PC-3 (cell line): ENCODE results near the gene UBXN1. TPM values are rescaled to one million over a fixed set of nuclear protein-coding genes. Genes with fewer than 3 reads are reported as not detected.

Source experiments
- ATAC-seq: fragments of 200-7000 bp; cut with Tn5 transposase; 2 replicates; pipeline ENCODE4 v1.9.1; 2020; ENCODE audit warnings: mild to moderate bottlenecking, moderate library complexity
- BruUV-seq: library from RNA; stranded (reverse); fragments of 400-500 nt; replicated peaks from 2 replicates; lab custom pipeline; 2021; lab: Mats Ljungman, UMichigan
- CTCF ChIA-PET: fragments of 300-600 bp; sonication (Branson Sonifier 250); formaldehyde crosslinking; loops from one replicate; lab custom pipeline; 2022; ENCODE audit warnings: antibody characterized with exemption; lab: Charles Lee
- POLR2A ChIA-PET: fragments of 300-600 bp; sonication (Branson Sonifier 250); formaldehyde crosslinking; loops from one replicate; lab custom pipeline; 2022; ENCODE audit warnings: antibody characterized with exemption; ENCODE audit not compliant: unreplicated experiment; lab: Charles Lee
- DNase-seq: peaks from one replicate; pipeline ENCODE4 v3.0.0-alpha.2; 2015
- H2AFZ ChIP-seq: fragments of 300-600 bp; sonication (generic); 2 replicates; pipeline ENCODE4 v1.6.0; 2016; ENCODE audit warnings: antibody characterized with exemption, low read length
- H3F3A ChIP-seq: fragments of 300-600 bp; sonication (generic); one replicate; pipeline ENCODE4 v1.6.0; 2017; ENCODE audit warnings: antibody characterized with exemption, low read length, control low read depth, mild to moderate bottlenecking; ENCODE audit not compliant: unreplicated experiment
- H3K27ac ChIP-seq: fragments of 300-600 bp; sonication (generic); 2 replicates; pipeline ENCODE4 v1.5.1; 2016; ENCODE audit warnings: mild to moderate bottlenecking, low read length
- H3K27me3 ChIP-seq: fragments of 300-600 bp; sonication (generic); 2 replicates; pipeline ENCODE4 v1.6.1; 2016; ENCODE audit warnings: low read length, mixed read lengths
- H3K36me3 ChIP-seq: fragments of 300-600 bp; sonication (generic); 2 replicates; pipeline ENCODE4 v1.6.1; 2016; ENCODE audit warnings: low read depth, mixed run types, low read length, mixed read lengths
- H3K4me1 ChIP-seq: fragments of 300-600 bp; sonication (generic); 2 replicates; pipeline ENCODE4 v1.5.1; 2016; ENCODE audit warnings: low read length; ENCODE audit not compliant: insufficient read depth
- H3K4me2 ChIP-seq: fragments of 300-600 bp; sonication (generic); 2 replicates; pipeline ENCODE4 v1.6.0; 2016; ENCODE audit warnings: low read length
- H3K4me3 ChIP-seq: fragments of 300-600 bp; sonication (generic); 2 replicates; pipeline ENCODE4 v1.5.1; 2016; ENCODE audit warnings: mild to moderate bottlenecking, low read length, mixed read lengths
- H3K79me2 ChIP-seq: fragments of 300-600 bp; sonication (generic); 2 replicates; pipeline ENCODE4 v1.6.1; 2017; ENCODE audit warnings: low read length, mixed read lengths
- H3K9ac ChIP-seq: fragments of 300-600 bp; sonication (generic); 2 replicates; pipeline ENCODE4 v1.6.0; 2016; ENCODE audit warnings: mild to moderate bottlenecking, low read length
- H3K9me2 ChIP-seq: fragments of 300-600 bp; sonication (generic); replicated peaks from 2 replicates; pipeline ENCODE4 v1.6.1; 2016; ENCODE audit warnings: mixed run types, low read length, mixed read lengths
- H3K9me3 ChIP-seq: fragments of 300-600 bp; sonication (generic); 2 replicates; pipeline ENCODE4 v1.6.1; 2016; ENCODE audit warnings: low read length, mixed read lengths
- H4K20me1 ChIP-seq: fragments of 300-600 bp; sonication (generic); 2 replicates; pipeline ENCODE4 v1.6.1; 2016; ENCODE audit warnings: low read length, mixed read lengths
- CTCF ChIP-seq: fragments of 300-600 bp; sonication (generic); conservative IDR thresholded peaks from 2 replicates; pipeline ENCODE4 v1.5.1; 2017; ENCODE audit warnings: antibody characterized with exemption, low read depth, mild to moderate bottlenecking, low read length
- EZH2 ChIP-seq: fragments of 300-600 bp; sonication (generic); IDR thresholded peaks from one replicate; pipeline ENCODE4 v1.6.1; 2017; ENCODE audit warnings: antibody characterized with exemption, mild to moderate bottlenecking, low read length; ENCODE audit not compliant: unreplicated experiment
- EZH2phosphoT487 ChIP-seq: fragments of 300-600 bp; sonication (generic); IDR thresholded peaks from 2 replicates; pipeline ENCODE4 v1.6.1; 2018; ENCODE audit warnings: mild to moderate bottlenecking, antibody characterized with exemption, low read length, borderline replicate concordance
- intact Hi-C: fragments of 100-400 bp; cut with micrococcal nuclease; formaldehyde crosslinking; loops from 2 replicates; pipeline ENCODE4 v1.9.0; 2023
- total RNA-seq: library from RNA; depleted of rRNA; stranded (reverse); fragments of >200 nt; gene quantifications from 2 replicates; pipeline ENCODE4 v1.2.3, GENCODE V29; 2014

The UBXN1 gene
- total RNA-seq, 1 experiment from 2014 or later = 190 TPM

DNA sequence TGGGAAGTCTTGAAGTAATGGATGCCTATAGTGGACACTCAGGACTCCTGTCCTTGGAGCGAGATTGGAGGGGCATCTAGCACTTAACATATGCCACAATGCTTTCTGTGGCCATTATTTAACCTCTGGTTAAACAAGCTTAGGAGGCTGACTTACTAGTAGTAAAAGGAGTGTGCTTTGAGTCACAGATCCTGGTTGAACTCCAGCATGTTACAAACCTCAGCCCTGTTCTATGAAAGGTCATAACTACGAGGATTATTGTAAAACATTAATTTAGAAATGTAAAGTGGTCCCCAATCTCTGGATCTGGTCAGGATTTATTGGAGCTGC, 5.7 kb downstream of the UBXN1 start:
- ATAC-seq (peak; percentile 21), DNase-seq (peak; percentile 66)
- no TSS peak for BruUV-seq
- no peak for TF ChIP-seq EZH2phosphoT487
- no peak for TF ChIP-seq EZH2
- Histone ChIP-seq H3K4me1 (peaks cover 42% of the 10 kb centered on the region), H2AFZ (no peak overlapping the region), H3K36me3 (peaks cover 4% of the 10 kb centered on the region), H4K20me1 (no peaks in the 10 kb centered on the region), H3K9me3 (no peaks in the 10 kb centered on the region), H3K9ac (0 out of 2 replicates have a peak overlapping the region, but pooled peaks have one; percentile 91), H3K9me2 (no peaks in the 10 kb centered on the region), H3K4me2 (peak overlapping the region; percentile 85), H3K79me2 (peaks cover 75% of the 10 kb centered on the region), H3K27ac (peak overlapping the region; percentile 80), H3K4me3 (peak overlapping the region; percentile 92), H3K27me3 (no peaks in the 10 kb centered on the region), H3F3A (peaks cover 11% of the 10 kb centered on the region)
- ChIA-PET CTCF (no interaction called here), POLR2A (interaction anchor here (0.6 kb wide), 1 partner anchor 32 kb away, joined by 3 read pairs; no protein-coding TSS in a partner anchor)
- intact Hi-C loops = loop anchor here (5.0 kb wide), 1 partner anchor 71 kb away; the partner anchor contains the start of gene MTA2

GRCh38 chr11:62671608-62672389, 7.1 kb downstream of the UBXN1 start, which contains the start of the genes LBHD1 and UQCC3:
Gene LBHD1, minus strand, starts transcription at chr11:62672267. Its CDS starts 2,236 bp downstream, at chr11:62670031.
Gene UQCC3, plus strand, starts transcription at chr11:62671673. Its CDS starts 73 bp downstream, at chr11:62671746.
- TF ChIP-seq CTCF (no peak), EZH2phosphoT487 (no peak), EZH2 (no peak)
- Histone ChIP-seq H3K4me3 (peak within 1 kb of the TSS; percentile 92), H3K9me3 (no peaks in the 10 kb centered on the region), H3K4me2 (peak within 1 kb of the TSS; percentile 85), H3K27ac (peak within 1 kb of the TSS; percentile 80), H3K79me2 (peaks cover 74% of the 10 kb centered on the region), H3F3A (peaks cover 11% of the 10 kb centered on the region), H3K27me3 (no peaks in the 10 kb centered on the region), H3K9me2 (no peaks in the 10 kb centered on the region), H4K20me1 (peaks cover under 1% of the 10 kb centered on the region; the same call in 1 of the 2 replicates), H2AFZ (peak within 1 kb of the TSS; percentile 83), H3K4me1 (peaks cover 40% of the 10 kb centered on the region), H3K9ac (peak within 1 kb of the TSS; percentile 91), H3K36me3 (peaks cover 8% of the 10 kb centered on the region)
- peak; percentile 72 for ATAC-seq
- TSS peak; percentile 52 for BruUV-seq
- peak; percentile 90 for DNase-seq
- CTCF ChIA-PET = interaction anchor here (0.6 to 0.7 kb wide), 3 partner anchors 16 to 186 kb away, joined by 3 to 10 read pairs (median 4); partner anchors contain the start of gene HNRNPUL2
- intact Hi-C loops = loop anchor here (5.0 kb wide), 1 partner anchor 69 kb away; the partner anchor contains the start of gene MTA2
- POLR2A ChIA-PET = interaction anchor here (0.6 to 1.3 kb wide), 4 partner anchors 9 to 80 kb away, joined by 3 to 7 read pairs (median 4); partner anchors contain the start of genes HNRNPUL2 and TUT1

GRCh38 chr11:62671236-62671607, 7.7 kb downstream of the UBXN1 start:
- Histone ChIP-seq H3K27ac (peak overlapping the region; percentile 80), H3F3A (peaks cover 13% of the 10 kb centered on the region), H3K79me2 (peaks cover 74% of the 10 kb centered on the region), H3K9me3 (no peaks in the 10 kb centered on the region), H4K20me1 (peaks cover 7% of the 10 kb centered on the region; the same call in 1 of the 2 replicates), H3K9ac (peak overlapping the region; percentile 91), H3K27me3 (no peaks in the 10 kb centered on the region), H3K36me3 (peaks cover 14% of the 10 kb centered on the region), H2AFZ (peak overlapping the region; percentile 83), H3K4me2 (peak overlapping the region; percentile 85), H3K9me2 (no peaks in the 10 kb centered on the region), H3K4me3 (peak overlapping the region; percentile 92), H3K4me1 (peaks cover 43% of the 10 kb centered on the region)
- ChIA-PET CTCF (interaction anchor here (0.5 to 0.7 kb wide), 2 partner anchors 15 to 210 kb away, joined by 3 read pairs; partner anchors contain the start of gene SLC3A2), POLR2A (interaction anchor here (0.6 to 1.3 kb wide), 4 partner anchors 10 to 80 kb away, joined by 3 to 7 read pairs (median 4); partner anchors contain the start of genes HNRNPUL2 and TUT1)
- intact Hi-C loops = loop anchor here (5.0 kb wide), 1 partner anchor 69 kb away; the partner anchor contains the start of gene MTA2
- BruUV-seq = no TSS peak
- no peak for DNase-seq
- peak; percentile 11 for ATAC-seq
- TF ChIP-seq EZH2phosphoT487 = no peak
- no peak for TF ChIP-seq EZH2
- TF ChIP-seq CTCF = no peak
